ENCODE measurements around the gene IL22RA2. TPM values are rescaled to one million over a fixed set of nuclear protein-coding genes. Genes with fewer than 3 reads are reported as not detected.

Gene IL22RA2
- total RNA-seq, 1 experiment from 2014 or later = not detected

DNA sequence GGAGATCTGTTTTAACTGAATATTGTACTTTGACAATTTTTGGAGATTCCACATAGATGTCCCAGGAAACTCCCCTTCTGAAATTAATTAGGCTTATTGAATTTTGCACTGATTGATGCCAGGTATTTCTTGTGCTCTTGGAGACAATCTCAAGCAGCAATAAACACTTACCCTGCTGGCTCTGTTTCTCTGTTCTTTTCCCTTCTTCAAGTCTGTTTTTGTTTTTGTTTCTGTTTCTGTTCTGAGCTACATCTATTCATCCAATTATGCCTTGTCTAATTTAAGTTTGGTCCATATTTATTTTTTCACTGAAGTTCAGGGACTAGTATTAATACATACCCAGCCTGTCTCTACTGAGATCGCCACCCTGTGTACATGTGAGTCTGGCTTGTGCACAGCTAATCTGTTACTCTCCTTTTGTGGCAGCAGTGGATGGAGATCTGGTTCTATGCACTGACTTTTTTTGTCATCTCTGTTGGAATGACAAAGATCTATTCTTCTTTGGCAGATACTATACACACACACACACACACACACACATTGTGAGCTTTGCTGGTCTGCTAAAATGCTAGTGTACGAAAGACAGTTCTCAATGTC, 51.9 kb downstream of the IL22RA2 start:
- H3K27me3 ChIP-seq (replicated peaks; ENCODE audit: insufficient read depth, low read depth, low read length, poor library complexity) = no peaks in the 10 kb centered on the region
- H3K9me3 ChIP-seq (ENCODE audit: low read depth, low read length, poor library complexity, severe bottlenecking) = no peaks in the 10 kb centered on the region
- no peak for DNase-seq (ENCODE audit: low spot score)
- H3K4me3 ChIP-seq (ENCODE audit: low read depth, low read length, poor library complexity, severe bottlenecking) = no peak overlapping the region
- intact Hi-C loops (cut with micrococcal nuclease; ENCODE audit: unreplicated experiment) = no loop called here
- POLR2A ChIA-PET (ENCODE audit: low non-redundant PET) = no interaction called here
- no peaks in the 10 kb centered on the region for H3K4me1 ChIP-seq (ENCODE audit: insufficient read depth, low read length, poor library complexity, severe bottlenecking)
- H3K27ac ChIP-seq (ENCODE audit: low read depth, low read length, poor library complexity, severe bottlenecking) = no peak overlapping the region
- CTCF ChIA-PET = interaction anchor here (0.6 kb wide), 1 partner anchor 20 kb away, joined by 3 read pairs; no protein-coding TSS in a partner anchor
- H3K36me3 ChIP-seq (ENCODE audit: insufficient read depth, low read length, poor library complexity, severe bottlenecking) = no peaks in the 10 kb centered on the region
- BruUV-seq (replicated peaks) = no TSS peak
- TF ChIP-seq, protein P1, sequence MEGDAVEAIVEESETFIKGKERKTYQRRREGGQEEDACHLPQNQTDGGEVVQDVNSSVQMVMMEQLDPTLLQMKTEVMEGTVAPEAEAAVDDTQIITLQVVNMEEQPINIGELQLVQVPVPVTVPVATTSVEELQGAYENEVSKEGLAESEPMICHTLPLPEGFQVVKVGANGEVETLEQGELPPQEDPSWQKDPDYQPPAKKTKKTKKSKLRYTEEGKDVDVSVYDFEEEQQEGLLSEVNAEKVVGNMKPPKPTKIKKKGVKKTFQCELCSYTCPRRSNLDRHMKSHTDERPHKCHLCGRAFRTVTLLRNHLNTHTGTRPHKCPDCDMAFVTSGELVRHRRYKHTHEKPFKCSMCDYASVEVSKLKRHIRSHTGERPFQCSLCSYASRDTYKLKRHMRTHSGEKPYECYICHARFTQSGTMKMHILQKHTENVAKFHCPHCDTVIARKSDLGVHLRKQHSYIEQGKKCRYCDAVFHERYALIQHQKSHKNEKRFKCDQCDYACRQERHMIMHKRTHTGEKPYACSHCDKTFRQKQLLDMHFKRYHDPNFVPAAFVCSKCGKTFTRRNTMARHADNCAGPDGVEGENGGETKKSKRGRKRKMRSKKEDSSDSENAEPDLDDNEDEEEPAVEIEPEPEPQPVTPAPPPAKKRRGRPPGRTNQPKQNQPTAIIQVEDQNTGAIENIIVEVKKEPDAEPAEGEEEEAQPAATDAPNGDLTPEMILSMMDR (conservative IDR thresholded peaks at IDR 0.05; ENCODE audit: low read depth, low read length) = no peak
- TF ChIP-seq EZH2 (IDR thresholded peaks at IDR 0.05; ENCODE audit: borderline replicate concordance, low read depth, low read length, poor library complexity, severe bottlenecking) = no peak

DNA sequence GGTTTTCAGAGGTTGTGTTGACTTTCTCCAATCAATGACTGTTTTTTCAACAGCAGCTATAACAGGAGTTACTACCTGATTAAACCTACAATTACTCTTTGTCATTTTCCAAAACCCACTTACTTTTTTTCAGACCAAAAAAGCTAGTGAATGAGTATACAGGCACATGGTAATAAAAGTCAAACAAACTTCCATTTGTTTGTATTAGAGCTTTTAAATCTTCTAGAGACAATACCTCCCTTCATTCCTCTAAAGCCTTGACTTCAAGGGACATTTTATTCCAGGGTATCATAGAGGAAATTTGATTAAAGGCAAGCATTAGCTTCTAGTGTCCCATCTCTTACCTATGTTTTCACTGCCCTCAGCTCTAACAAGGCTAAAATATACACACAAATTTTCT, 52.7 kb downstream of the IL22RA2 start:
- intact Hi-C loops (cut with micrococcal nuclease; ENCODE audit: unreplicated experiment) = no loop called here
- POLR2A ChIA-PET (ENCODE audit: low non-redundant PET) = no interaction called here
- no TSS peak for BruUV-seq (replicated peaks)
- no peak overlapping the region for H3K4me3 ChIP-seq (ENCODE audit: low read depth, low read length, poor library complexity, severe bottlenecking)
- H3K4me1 ChIP-seq (ENCODE audit: insufficient read depth, low read length, poor library complexity, severe bottlenecking) = no peaks in the 10 kb centered on the region
- CTCF ChIA-PET = interaction anchor here (0.6 kb wide), 1 partner anchor 20 kb away, joined by 3 read pairs; no protein-coding TSS in a partner anchor
- H3K9me3 ChIP-seq (ENCODE audit: low read depth, low read length, poor library complexity, severe bottlenecking) = no peaks in the 10 kb centered on the region
- no peak for TF ChIP-seq EZH2 (IDR thresholded peaks at IDR 0.05; ENCODE audit: borderline replicate concordance, low read depth, low read length, poor library complexity, severe bottlenecking)
- TF ChIP-seq, protein P1 (conservative IDR thresholded peaks at IDR 0.05; ENCODE audit: low read depth, low read length) = no peak
- no peaks in the 10 kb centered on the region for H3K27me3 ChIP-seq (replicated peaks; ENCODE audit: insufficient read depth, low read depth, low read length, poor library complexity)
- no peak for DNase-seq (ENCODE audit: low spot score)
- no peak overlapping the region for H3K27ac ChIP-seq (ENCODE audit: low read depth, low read length, poor library complexity, severe bottlenecking)
- no peaks in the 10 kb centered on the region for H3K36me3 ChIP-seq (ENCODE audit: insufficient read depth, low read length, poor library complexity, severe bottlenecking)

DNA sequence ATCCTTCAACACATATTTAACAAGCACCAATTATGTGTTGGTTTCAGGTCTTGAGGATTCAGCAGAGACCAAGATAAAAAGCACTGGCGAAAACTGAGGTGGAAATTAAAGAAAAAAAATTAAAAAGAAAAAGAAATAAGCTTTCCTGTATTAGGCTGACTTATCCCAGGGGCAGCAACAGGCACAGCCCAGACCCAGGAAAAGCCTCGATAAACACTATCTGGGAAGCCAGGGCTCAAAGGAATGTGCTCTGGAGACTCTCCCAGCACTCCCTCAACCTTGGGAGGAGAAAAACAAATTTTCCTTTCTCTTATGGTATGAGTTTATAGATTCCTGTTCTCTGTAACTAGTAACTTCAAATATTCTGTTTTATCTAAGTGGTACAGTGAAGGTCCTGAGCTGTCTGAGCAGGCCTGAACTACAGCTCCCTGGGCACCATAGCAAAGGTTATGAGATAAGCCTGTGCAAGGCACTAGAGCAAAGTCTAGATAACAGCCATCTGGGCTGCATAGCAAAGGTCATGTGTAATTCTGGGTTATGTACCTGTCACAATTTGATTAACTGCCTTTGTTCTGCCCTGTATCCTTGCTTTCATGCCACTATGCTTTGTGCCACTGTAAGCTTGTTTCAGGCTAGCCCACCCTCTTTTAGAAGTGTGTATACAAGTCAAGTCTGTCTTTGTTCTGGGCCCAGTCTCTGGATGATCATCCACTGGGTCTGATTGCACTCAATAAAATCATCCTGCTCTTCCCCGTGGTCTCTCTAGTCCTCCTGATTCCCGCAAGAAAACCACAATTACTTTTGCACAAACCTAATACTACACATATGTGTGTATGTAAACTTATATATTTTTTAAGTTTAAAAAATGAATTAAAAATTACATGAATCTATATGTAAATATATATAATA, 54.0 kb downstream of the IL22RA2 start:
- ChIA-PET CTCF (no interaction called here), POLR2A (ENCODE audit: low non-redundant PET) (no interaction called here)
- BruUV-seq (replicated peaks) = no TSS peak
- H3K9me3 ChIP-seq (ENCODE audit: low read depth, low read length, poor library complexity, severe bottlenecking) = no peaks in the 10 kb centered on the region
- H3K4me3 ChIP-seq (ENCODE audit: low read depth, low read length, poor library complexity, severe bottlenecking) = no peak overlapping the region
- H3K27ac ChIP-seq (ENCODE audit: low read depth, low read length, poor library complexity, severe bottlenecking) = no peak overlapping the region
- TF ChIP-seq EZH2 (IDR thresholded peaks at IDR 0.05; ENCODE audit: borderline replicate concordance, low read depth, low read length, poor library complexity, severe bottlenecking) = no peak
- TF ChIP-seq, protein P1 (conservative IDR thresholded peaks at IDR 0.05; ENCODE audit: low read depth, low read length) = no peak
- DNase-seq (ENCODE audit: low spot score) = no peak
- no peaks in the 10 kb centered on the region for H3K27me3 ChIP-seq (replicated peaks; ENCODE audit: insufficient read depth, low read depth, low read length, poor library complexity)
- intact Hi-C loops (cut with micrococcal nuclease; ENCODE audit: unreplicated experiment) = no loop called here
- H3K4me1 ChIP-seq (ENCODE audit: insufficient read depth, low read length, poor library complexity, severe bottlenecking) = no peaks in the 10 kb centered on the region
- no peaks in the 10 kb centered on the region for H3K36me3 ChIP-seq (ENCODE audit: insufficient read depth, low read length, poor library complexity, severe bottlenecking)
